ENCODE measurements around the gene ZNF652. TPM values are rescaled to one million over a fixed set of nuclear protein-coding genes. Genes with fewer than 3 reads are reported as not detected.

Gene ZNF652
- total and polyA plus RNA-seq, 3 donors from 2014 or later = 32.3 to 62.3 (median 51.2) TPM

DNA sequence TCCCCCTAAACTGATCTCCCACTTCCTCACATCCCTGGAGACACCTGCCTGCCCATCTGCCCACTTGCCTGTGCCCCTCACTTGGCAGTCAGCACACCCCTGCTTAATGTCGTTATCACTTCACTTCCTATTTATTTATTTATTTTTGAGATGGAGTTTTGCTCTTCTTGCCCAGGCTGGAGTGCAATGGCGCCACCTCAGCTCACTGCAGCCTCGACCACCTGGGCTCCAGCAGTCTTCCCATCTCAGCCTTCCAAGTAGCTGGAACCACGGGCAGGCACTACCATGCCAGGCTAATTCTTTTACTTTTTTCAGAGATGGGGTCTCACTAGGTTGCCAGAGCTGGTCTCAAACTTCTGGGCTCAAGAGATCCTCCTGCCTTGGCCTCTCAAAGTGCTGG, 108.0 kb downstream of the ZNF652 start:
- DNase-seq = no peak
- 74 to 76% methylated on average over 4 of the region's 4 CpGs for WGBS, 2 donors
- Histone ChIP-seq H3K9me3 (no peaks in the 10 kb centered on the region), H3K27ac (no peak overlapping the region), H3K27me3 (no peaks in the 10 kb centered on the region), H3K4me3 (no peak overlapping the region), H3K4me1 (no peaks in the 10 kb centered on the region), H3K36me3 (ENCODE audit: low read depth, missing control alignments) (no peaks in the 10 kb centered on the region)
- no peak for TF ChIP-seq POLR2A (IDR thresholded peaks at IDR 0.05)
- no peak for TF ChIP-seq CTCF (IDR thresholded peaks at IDR 0.05)
- intact Hi-C loops (cut with DNase I; ENCODE audit: low total_unique reads) = no loop called here

GRCh38 chr17:49252148-49252695, 109.8 kb downstream of the ZNF652 start:
- WGBS, 2 donors = 85 to 91% methylated on average over 6 of the region's 6 CpGs
- intact Hi-C loops (cut with DNase I; ENCODE audit: low total_unique reads) = no loop called here
- Histone ChIP-seq H3K27me3 (no peaks in the 10 kb centered on the region), H3K4me1 (no peaks in the 10 kb centered on the region), H3K27ac (no peak overlapping the region), H3K36me3 (ENCODE audit: low read depth, missing control alignments) (no peaks in the 10 kb centered on the region), H3K4me3 (no peak overlapping the region), H3K9me3 (no peaks in the 10 kb centered on the region)
- no peak for DNase-seq
- TF ChIP-seq CTCF (IDR thresholded peaks at IDR 0.05) (no peak), POLR2A (IDR thresholded peaks at IDR 0.05) (no peak)

- intact Hi-C loops (cut with DNase I; ENCODE audit: low total_unique reads) = no loop called here
- Histone ChIP-seq H3K27me3 (no peaks in the 10 kb centered on the region), H3K4me1 (no peaks in the 10 kb centered on the region), H3K4me3 (no peak overlapping the region), H3K36me3 (ENCODE audit: low read depth, missing control alignments) (no peaks in the 10 kb centered on the region), H3K27ac (no peak overlapping the region), H3K9me3 (no peaks in the 10 kb centered on the region)
- 85 to 93% methylated on average over 12 of the region's 12 CpGs for WGBS, 2 donors
- no peak for TF ChIP-seq CTCF (IDR thresholded peaks at IDR 0.05)
- no peak for TF ChIP-seq POLR2A (IDR thresholded peaks at IDR 0.05)
- no peak for DNase-seq
These were observed 112.0 kb downstream of the ZNF652 start for GRCh38 chr17:49249890-49250522.

GRCh38 chr17:49249292-49249794, 112.7 kb downstream of the ZNF652 start:
- no peaks in the 10 kb centered on the region for H3K4me1 ChIP-seq
- H3K27me3 ChIP-seq = no peaks in the 10 kb centered on the region
- 26 to 56% methylated on average over 10 of the region's 10 CpGs for WGBS, 2 donors
- peak; percentile 27 for DNase-seq
- H3K36me3 ChIP-seq (ENCODE audit: low read depth, missing control alignments) = no peaks in the 10 kb centered on the region
- TF ChIP-seq CTCF (IDR thresholded peaks at IDR 0.05) = no peak
- TF ChIP-seq POLR2A (IDR thresholded peaks at IDR 0.05) = no peak
- no peak overlapping the region for H3K4me3 ChIP-seq
- no peaks in the 10 kb centered on the region for H3K9me3 ChIP-seq
- intact Hi-C loops (cut with DNase I; ENCODE audit: low total_unique reads) = no loop called here
- H3K27ac ChIP-seq = no peak overlapping the region

- Histone ChIP-seq H3K4me1 (no peaks in the 10 kb centered on the region), H3K36me3 (ENCODE audit: low read depth, missing control alignments) (no peaks in the 10 kb centered on the region), H3K4me3 (no peak overlapping the region), H3K27ac (no peak overlapping the region), H3K9me3 (no peaks in the 10 kb centered on the region), H3K27me3 (no peaks in the 10 kb centered on the region)
- TF ChIP-seq POLR2A (IDR thresholded peaks at IDR 0.05) (no peak), CTCF (IDR thresholded peaks at IDR 0.05) (no peak)
- intact Hi-C loops (cut with DNase I; ENCODE audit: low total_unique reads) = no loop called here
- 93 to 94% methylated on average over 7 of the region's 7 CpGs for WGBS, 2 donors
- no peak for DNase-seq
These were observed 114.1 kb downstream of the ZNF652 start for GRCh38 chr17:49247944-49248343.
